Stimulated activated CD4-positive, alpha-beta T cell treated with anti-CD3 and anti-CD28 coated beads, TNF-alpha, amount 100 ng/mL, for 4 hours (primary cell): ENCODE results near the gene OTOA.
"Not testable (repeated sequence)": the region's sequence is repeated elsewhere in the genome, so short reads cannot be mapped to it uniquely, and the experiment has no call there.

Experiments
- DNase-seq, 3 experiments: peaks; one replicate each; pipeline ENCODE4 v3.0.0-alpha.2; 2020; ENCODE audit warnings: low read depth in 3 of 3

OTOA gene

DNA sequence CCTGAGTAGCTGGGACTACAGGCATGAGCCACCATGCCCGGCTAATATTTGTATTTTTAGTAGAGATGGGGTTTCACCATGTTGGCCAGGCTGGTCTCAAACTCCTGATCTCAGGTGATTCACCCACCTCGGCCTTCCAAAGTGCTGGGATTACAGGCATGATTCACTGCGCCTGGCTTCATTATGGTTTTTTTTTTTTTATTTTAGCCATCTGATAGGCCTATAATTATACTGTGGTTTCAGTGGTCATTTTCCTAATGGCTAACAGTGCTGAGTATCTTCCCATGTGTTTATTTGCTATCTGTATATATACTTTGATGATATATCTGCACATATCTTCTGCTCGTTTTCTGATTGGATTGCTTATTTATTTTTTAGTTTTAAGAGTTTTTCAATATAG lies 10.7 kb downstream of the OTOA start:
- not testable (repeated sequence) for DNase-seq

DNA sequence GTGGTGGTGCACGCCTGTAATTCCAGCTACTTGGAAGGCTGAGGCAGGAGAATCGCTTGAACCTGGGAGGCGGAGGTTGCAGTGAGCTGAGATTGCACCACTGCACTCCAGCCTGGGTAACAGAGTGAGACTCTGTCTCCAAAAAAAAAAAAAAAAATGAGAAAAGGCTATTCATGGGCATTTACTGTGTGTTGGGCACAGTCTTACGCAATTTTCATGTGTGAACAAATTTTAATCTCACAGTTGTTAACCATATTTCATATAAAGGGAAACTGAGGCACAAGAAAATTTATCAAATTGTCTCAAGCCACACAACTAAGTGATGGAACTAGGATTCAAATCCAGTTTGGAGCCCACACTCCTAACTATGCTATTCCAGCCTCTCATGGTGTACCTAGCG lies 16.9 kb downstream of the OTOA start:
- DNase-seq = not testable (repeated sequence)

DNA sequence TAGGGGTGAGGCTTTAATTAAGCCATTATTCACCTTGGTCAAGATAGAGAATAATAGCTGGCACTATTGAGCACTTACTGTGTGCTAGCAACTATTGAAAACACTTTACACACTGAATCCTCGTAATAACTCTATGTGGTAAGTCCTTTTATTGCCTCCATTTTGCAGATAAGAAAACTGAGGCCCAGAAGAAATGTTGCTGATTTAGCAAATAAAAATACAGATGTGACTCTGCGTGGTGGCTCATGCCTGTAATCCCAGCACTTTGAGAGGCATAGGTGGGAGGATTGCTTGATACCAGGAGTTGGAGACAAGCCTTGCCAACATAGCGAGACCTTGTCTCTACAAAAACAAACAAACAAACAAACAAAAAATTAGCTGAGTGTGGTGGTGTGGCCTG lies 19.4 kb downstream of the OTOA start:
- no peak for DNase-seq

DNA sequence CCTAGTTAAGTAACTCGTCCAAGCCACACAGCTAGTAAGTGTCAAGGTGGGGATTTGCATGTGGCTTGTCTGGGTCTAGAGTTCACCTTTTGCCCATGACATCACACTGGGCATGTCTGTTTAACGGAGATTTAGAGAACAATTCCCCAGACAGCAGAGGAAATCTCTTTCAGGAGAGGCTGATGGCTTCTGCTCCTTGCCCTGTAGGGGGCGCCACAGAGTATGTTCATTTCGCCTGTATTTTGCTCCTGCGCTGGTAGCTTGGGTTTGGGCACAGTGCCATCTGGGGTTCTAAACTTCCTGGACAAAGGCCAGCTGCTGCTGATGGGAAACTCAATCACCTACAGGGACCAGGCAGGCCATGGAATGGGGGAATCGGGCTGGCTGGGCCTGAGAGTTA lies 20.4 kb downstream of the OTOA start:
- peak in 1 of 3 experiments; percentile 10 for DNase-seq

DNA sequence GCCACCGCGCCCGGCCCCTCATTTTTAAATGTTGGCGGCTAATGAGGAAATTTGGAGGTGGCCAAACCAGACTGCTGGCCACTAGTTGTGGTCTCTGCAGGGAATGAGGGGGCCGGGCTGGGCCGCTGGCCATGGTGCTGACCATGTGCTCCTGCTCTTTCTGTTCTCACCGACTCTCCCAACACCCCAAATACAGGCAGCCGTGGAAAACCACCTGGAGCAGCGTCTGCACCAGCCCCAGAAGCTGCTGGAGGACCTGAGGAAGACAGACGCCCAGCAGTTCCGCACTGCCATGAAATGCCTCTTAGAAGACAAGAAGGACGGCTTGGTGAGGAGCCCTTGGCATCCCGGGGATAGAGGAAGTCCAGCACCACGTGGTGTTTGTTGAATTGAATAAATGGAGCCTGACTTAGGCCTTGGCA lies 21.3 kb downstream of the OTOA start:
- DNase-seq = no peak

DNA sequence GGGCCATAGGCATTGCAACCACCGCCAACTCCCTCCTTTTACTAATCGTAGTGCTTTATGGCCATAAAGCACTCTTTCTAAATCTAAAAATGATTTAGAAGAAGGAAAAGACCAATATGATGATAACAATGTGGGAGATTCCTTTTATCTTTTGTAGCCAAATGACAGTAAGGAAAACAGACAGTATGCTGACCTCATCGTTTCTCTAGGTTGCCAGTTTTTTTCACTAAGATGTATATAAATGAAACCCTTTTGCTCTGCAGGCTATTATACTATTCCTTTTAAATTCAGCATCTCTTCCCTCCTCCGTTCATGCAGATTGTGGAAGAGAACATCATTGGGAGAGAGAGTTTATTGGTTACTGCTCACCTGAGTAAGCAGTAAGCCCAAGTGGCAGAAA lies 25.3 kb downstream of the OTOA start:
- DNase-seq = no peak

DNA sequence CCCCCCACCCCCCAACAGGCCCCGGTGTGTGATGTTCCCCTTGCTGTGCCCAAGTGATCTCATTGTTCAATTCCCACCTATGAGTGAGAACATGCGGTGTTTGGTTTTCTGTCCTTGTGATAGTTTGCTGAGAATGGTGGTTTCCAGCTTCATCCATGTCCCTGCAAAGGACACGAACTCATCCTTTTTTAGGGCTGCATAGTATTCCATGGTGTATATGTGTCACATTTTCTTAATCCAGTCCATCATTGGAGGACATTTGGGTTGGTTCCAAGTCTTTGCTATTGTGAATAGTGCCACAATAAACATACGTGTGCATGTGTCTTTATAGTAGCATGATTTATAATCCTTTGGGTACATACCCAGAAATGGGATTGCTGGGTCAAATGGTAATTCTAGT lies 27.2 kb downstream of the OTOA start:
- not testable (repeated sequence) for DNase-seq

DNA sequence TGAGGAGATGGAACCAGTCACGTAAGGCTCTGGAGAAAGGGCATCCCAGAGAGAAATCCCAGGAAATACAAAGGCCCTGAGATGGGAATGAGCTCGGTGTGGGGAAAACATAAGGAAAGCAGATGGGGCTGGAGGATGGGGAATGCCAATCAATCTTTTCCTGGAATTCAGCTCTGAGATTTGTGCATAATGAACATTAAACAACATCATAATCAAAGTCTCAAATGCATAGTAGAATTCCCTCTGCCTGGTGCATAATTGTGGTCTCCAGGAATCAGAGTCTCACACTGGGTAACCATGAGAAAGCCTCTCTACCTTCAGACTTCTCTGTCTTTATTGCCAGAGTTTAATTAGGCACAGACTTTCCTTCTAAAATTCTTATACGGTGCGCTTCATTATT lies 30.8 kb downstream of the OTOA start:
- DNase-seq = no peak

DNA sequence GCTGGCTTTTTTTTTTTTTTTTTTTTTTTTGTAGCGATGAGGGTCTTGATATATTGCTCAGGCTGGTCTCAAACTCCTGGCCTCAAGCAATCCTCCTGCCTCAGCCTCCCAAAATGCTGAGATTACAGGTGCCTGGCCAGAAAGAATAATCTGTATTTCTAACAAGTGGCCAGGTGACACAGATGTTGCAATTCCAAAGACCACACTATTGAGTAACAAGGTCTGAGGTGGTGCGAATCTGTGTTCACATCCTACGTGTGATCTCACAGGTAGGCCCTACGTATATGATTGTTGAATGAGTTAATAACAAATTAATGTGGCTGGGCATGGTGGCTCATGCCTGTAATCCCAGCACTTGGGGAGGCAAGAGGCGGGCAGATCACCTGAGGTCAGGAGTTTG lies 33.3 kb downstream of the OTOA start:
- no peak for DNase-seq

DNA sequence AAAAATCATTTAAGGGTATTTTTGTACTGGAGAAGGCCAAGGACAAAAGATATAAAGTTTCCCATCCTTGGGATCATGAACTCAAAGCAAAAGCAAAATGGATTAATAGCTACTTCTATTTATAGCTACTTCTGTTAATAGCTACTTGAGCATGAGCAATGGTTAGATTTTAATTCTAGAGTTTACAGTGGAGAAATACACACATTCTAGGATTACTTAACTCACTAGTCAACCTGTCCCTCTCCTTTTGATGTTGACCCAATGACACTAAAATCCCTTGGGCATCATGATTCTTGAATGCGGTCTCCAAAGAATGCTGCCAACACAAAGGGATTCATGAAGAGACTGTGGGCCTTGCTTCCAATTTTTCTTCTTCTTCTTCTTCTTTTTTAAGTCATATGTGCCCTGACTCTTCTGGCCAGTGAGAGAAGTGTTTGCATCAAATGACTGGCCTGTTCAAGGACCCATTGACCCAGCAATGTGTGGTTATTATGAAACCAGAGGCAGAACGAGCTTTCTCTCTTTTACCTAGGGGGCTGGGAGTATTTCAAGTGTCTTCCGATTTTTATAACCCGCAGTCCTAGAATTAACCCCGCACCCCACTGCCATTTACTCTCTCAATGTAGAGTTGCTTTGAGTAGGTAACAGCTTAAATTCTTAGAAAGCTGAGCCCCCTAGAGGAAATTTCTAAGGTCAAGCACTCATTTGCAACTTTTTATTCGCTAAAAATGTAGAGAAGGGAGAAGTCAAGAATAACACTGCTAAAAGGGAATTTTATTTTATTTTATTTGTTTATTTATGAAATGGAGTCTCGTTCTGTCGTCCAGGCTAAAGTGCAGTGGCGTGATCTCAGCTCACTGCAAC lies 34.6 kb downstream of the OTOA start:
- DNase-seq = no peak

DNA sequence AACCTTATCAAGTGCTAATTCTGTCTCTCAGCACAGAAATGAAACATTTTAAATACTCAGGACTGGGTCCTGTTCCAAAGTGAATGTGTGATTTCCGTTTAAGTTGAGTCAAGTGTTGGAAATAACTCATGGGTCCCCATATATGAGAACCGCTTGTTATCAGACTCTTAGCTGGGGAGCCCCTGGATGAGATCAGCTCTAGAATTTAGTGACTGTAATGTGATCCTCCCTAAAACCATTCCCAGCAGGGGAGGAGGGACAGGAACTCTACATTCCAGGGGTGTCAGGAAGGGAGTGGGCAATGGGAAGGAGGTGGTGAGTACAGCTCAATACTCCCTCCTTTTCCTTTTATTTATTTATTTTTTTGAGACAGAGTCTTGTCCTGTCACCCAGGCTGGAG lies 37.5 kb downstream of the OTOA start:
- DNase-seq = no peak

DNA sequence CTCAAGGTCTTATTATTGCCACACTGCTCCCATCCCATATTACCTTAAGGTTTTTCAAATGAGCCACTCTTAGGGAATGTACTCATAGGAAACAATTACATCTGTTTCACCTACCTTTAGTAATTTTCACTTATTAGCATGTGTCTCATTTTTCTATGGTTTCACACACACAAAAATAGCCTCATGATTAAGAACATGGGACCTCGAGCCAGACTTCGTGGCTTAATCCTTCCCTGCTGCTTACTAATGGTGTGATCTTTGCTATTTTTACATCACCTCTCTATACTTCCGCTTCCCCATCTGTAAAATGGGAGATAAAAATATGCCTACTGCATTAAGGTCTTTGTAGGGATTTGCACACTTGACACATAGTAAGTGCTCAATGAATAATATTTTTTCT lies 38.5 kb downstream of the OTOA start:
- DNase-seq = no peak

DNA sequence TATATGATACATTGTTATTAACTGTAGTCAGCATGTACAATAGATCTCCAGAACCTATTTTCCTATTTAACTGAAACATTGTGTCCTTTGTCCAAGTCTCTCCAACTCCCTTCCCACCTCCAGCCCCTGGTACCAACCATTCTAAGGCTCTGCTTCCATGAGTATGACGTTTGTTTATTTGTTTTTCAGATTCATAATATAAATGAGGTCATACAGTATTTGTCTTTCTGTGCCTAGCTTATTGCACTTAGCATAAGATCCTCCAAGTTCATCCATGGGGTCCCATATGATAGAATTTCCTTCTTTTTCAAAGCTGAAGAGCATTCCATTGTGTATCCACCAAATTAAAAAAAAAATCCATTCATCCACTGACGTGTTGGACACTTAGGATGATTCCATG lies 39.4 kb downstream of the OTOA start:
- no peak for DNase-seq

DNA sequence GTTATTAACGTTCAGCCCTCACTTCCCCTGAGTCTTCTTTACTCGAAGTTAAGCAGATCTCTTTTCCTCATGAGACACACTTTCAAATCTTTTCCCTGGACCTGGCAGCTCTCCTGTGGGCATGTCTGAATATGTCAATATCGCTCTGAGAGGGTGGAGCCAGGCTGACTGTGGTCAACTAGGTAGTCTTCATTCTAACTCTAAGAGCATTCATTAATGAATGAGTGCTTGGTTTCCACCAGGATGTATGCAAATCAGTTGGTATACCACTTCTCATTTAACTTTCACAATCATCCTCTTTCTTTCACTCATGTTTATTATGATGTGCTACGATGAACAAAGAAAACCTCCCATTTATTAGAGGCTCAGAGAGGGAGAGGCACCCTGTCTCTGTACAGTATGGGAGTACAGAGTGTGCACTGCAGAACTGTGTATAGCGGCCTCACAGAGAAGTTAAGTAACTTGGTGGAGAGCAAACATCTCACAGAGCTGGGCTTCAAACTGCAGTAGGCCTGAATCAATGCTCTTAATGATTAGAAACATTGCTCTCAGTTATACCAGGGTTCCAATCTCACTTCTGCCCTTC lies 39.9 kb downstream of the OTOA start:
- no peak for DNase-seq

DNA sequence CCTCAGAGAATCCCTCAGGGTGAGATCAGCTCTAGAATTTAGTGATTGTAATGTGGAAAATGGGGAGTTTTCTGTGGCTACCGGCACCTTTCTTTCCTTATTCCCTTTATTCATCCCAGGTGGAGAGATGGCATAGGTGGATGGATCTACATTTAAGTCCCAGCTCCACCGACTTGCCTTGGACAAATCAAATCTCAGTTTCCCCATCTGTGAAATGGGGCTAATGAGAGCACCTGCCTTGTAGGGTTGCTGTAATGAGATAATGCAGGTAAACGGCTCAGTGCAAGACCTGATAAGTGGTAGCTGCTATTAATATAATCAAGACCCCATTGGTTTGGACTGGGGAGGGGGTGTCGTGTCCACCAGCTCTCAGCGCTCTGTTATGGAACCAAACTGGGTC lies 40.5 kb downstream of the OTOA start:
- DNase-seq = no peak

DNA sequence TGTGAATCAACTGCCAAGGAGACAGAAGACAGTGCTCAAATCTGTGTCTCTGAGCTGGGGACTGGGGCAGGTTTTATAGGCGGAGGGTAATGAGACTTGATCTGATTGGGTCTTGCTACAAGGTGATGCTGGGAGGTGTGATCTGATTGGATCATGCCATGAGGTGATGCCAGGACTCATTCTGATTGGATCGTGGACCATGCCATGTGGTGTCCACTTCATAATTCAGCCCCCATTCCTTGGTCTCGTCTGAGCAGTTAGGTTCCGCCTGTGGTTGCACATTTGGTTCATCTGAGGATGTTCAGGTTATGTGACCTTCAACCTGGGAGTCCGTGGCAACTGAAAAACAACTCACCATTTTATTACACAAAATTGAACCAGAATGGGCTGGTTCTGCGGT lies 41.0 kb downstream of the OTOA start:
- DNase-seq = no peak

DNA sequence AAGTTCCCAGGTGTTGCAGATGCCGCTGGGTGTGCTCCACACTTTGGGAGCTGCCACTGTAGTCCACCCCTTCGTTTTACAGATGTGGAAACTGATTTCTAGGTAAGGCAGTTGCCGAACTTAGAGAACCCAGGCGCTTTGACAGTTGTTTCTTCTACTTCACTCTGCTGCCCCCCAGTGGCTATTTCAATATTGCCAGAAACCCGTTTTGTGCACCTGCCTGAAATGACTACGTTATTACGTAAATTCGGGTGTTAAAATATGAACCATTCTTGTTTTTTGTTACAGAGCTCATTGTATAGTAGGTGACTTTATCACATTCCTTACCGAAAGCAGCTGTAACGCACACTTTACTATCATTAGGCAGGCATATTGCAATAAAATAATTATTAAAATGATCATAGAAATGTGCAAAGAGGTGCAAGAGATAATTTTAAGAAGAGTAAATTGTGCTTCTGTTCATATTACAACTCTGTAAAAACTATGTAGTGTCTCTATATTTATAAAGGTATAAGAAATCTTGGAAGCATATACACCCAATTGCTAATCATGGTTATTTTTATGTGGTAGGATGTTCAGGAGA lies 44.9 kb downstream of the OTOA start:
- DNase-seq = peak; percentile 60 to 82 (median 71)

DNA sequence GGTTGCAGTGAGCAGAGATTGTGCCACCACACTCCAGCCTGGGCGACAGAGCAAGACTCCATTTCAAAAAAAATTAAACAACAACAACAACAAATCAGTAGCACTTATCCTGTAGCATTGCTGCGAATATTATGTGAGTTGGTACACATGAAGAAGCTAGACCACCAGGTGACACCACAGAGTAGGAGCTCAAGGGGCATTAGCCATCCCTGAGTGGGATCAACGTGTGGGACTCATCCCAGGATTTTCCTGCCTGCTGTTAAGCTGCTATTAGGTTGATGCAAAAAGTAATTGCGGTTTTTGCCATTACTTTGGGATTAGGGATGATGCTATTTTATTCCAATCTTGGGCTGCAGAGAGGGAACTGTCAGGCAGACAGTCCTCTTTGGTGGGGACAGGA lies 47.2 kb downstream of the OTOA start:
- DNase-seq = no peak

DNA sequence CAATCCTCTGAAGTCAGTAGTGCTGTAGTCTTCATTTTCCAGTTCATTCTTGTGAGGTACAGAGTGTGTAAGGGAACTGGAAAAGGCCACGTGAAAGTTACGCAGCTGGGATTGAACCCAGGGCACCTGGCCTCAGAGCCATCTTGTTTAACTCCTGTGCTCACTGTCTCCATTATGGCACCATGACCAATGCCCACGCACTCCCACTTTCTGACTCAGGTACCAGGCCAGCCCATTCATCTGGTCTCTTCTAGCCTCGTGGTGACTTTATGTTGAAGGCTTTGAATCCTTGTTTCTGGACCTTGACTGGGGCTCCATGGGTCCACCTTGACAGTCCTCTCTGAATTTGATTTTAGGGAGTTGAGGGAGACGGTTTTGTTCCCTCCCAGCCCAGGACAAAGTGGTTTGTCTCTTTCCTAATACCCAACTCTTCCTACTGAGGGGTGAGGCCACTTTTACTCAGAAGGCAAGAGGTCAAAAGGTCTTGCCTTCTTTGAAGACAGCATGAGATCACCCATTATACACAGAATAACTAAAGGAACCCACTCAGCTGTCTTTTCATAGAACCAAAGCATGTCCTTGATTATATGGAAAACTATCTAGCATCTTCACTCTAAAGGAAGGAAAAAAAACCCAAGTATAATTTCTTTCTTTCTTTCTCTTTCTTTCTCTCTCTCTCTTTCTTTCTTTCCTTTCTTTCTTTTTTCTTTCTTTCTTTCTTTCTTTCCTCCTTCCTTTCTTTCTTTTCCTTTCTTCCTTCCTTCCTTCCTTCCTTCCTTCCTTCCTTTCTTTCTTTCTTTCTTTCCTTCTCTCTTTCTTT lies 50.0 kb downstream of the OTOA start:
- DNase-seq = no peak

DNA sequence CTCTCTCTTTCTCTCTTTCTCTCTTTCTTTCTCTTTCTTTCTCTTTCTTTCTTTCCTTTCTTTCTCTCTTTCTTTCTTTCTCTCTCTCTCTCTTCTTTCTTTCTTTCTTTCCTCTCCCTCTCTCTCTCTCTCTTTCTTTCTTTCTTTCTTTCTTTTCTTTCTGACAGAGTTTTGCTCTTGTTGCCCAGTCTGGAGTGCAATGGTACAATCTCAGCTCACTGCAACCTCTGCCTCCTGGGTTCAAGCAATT lies 50.5 kb downstream of the OTOA start:
- not testable (repeated sequence) for DNase-seq

DNA sequence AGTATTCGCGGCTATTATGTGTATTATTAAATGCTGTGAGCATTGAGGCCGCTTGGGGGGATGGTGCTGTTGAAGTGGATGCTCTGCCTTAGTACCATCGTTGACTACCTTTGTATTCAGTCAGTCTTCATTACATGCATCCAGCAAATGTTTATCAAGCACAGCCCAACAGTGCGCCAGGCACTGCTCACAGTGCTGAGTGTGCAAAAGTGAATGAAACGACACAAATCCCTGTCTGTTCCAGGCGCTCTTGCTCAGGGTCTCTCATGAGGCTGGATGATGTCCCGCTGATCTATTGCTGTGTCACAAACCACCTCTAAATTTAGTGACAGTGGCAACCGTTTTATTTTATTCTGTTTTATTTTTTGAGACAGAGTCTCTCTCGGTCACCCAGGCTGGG lies 53.8 kb downstream of the OTOA start:
- DNase-seq = no peak

DNA sequence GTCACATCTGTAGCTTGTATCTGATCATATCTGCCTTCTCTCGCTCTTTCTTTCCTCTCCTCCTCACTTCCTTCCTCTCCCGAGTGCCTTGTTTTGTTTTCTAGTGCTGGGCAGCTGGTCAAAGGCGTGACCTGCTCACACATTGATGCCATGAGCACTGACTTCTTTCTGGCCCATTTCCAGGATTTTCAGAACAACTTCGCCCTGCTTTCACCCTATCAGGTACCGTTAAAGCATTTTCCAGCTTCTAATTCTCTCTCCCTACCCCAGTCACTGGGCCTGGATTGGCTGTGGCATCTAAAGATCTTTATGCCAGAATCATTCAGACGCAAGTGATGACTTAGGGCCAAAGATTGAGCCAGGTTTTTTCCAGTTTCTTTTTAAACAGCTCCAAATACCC lies 55.5 kb downstream of the OTOA start:
- no peak for DNase-seq

DNA sequence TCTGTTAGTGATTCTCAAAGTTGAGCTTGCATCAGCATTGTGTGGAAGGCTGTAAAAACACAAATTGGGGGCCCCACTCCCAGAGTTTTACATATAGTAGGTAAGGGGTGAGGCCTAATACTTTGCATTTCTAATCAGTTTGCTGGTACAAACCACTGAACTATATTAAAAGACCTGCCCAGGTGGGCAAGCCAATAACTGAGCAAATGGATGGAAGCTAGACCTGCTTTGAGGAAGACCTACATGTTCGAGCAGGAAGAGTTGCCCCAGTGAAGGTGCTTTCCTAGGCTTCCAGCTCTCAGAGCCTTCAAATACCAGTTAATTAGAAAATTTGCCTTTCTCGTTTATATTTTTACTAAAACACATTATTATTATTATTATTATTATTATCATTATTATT lies 56.8 kb downstream of the OTOA start:
- DNase-seq = no peak
